IMR-90 (cell line): ENCODE data around the gene ATP2B2. TPM values are rescaled to one million over a fixed set of nuclear protein-coding genes. Genes with fewer than 3 reads are reported as not detected.

Experiments
- ATAC-seq: fragments of 200-7000 bp; cut with Tn5 transposase; 2 replicates; pipeline ENCODE4 v1.9.1; 2020; ENCODE audit warnings: low read depth, mild to moderate bottlenecking, moderate library complexity
- BruUV-seq: library from RNA; stranded (reverse); fragments of 400-500 nt; replicated peaks from 2 replicates; lab custom pipeline; 2021; lab: Mats Ljungman, UMichigan
- CTCF ChIA-PET: fragments of 300-600 bp; formaldehyde crosslinking; extraction: SDS; loops from one replicate; lab custom pipeline; 2021; ENCODE audit warnings: antibody characterized with exemption; lab: Yijun Ruan, JAX
- POLR2A ChIA-PET: fragments of 300-600 bp; sonication (Branson Sonifier 250); formaldehyde crosslinking; loops from one replicate; lab custom pipeline; 2022; ENCODE audit warnings: antibody characterized with exemption; ENCODE audit not compliant: unreplicated experiment; lab: Charles Lee
- DNase-seq: peaks from one replicate; pipeline ENCODE4 v3.0.0; 2013
- H2AFZ ChIP-seq: replicated peaks from 2 replicates; pipeline ENCODE3; 2013; ENCODE audit warnings: low read length, mild to moderate bottlenecking; ENCODE audit not compliant: poor library complexity
- H2AK5ac ChIP-seq: 2 replicates; pipeline ENCODE4 v1.6.1; 2013; ENCODE audit warnings: low read depth, low read length, inconsistent platforms
- H2AK9ac ChIP-seq: replicated peaks from 2 replicates; pipeline ENCODE3; 2013; ENCODE audit warnings: mild to moderate bottlenecking, low read depth, low read length, moderate library complexity; ENCODE audit not compliant: poor library complexity
- H2BK120ac ChIP-seq: 2 replicates; pipeline ENCODE4 v1.6.1; 2013; ENCODE audit warnings: low read depth, low read length, inconsistent platforms
- H2BK15ac ChIP-seq: 3 replicates; pipeline ENCODE4 v1.6.1; 2013; ENCODE audit warnings: low read depth, low read length, inconsistent platforms
- H2BK20ac ChIP-seq: 2 replicates; pipeline ENCODE4 v1.6.1; 2013; ENCODE audit warnings: low read depth, mild to moderate bottlenecking, inconsistent platforms, low read length, moderate library complexity
- H2BK5ac ChIP-seq: 2 replicates; pipeline ENCODE4 v1.6.1; 2013; ENCODE audit warnings: mild to moderate bottlenecking, low read depth, low read length, inconsistent platforms; ENCODE audit not compliant: poor library complexity, severe bottlenecking
- H3K14ac ChIP-seq: replicated peaks from 2 replicates; pipeline ENCODE4 v1.6.1; 2013; ENCODE audit warnings: low read depth, low read length, inconsistent platforms
- H3K18ac ChIP-seq: 2 replicates; pipeline ENCODE4 v1.6.1; 2013; ENCODE audit warnings: low read depth, low read length, control low read depth
- H3K23ac ChIP-seq: 2 replicates; pipeline ENCODE4 v1.6.1; 2013; ENCODE audit warnings: low read depth, low read length, inconsistent platforms
- H3K27ac ChIP-seq: 2 replicates; pipeline ENCODE4 v1.5.1; 2013; ENCODE audit warnings: mild to moderate bottlenecking, control low read depth, low read length; ENCODE audit not compliant: insufficient read depth
- H3K27me3 ChIP-seq: 2 replicates; pipeline ENCODE4 v1.6.1; 2013; ENCODE audit warnings: low read length; ENCODE audit not compliant: control insufficient read depth, insufficient read depth
- H3K36me3 ChIP-seq: 2 replicates; pipeline ENCODE4 v1.6.1; 2013; ENCODE audit warnings: low read length, mixed read lengths; ENCODE audit not compliant: control insufficient read depth, insufficient read depth
- H3K4ac ChIP-seq: 2 replicates; pipeline ENCODE4 v1.6.1; 2013; ENCODE audit warnings: low read depth, low read length, inconsistent platforms
- H3K4me1 ChIP-seq: 2 replicates; pipeline ENCODE4 v1.6.1; 2013; ENCODE audit warnings: low read length, mixed read lengths; ENCODE audit not compliant: control insufficient read depth, insufficient read depth
- H3K4me2 ChIP-seq: 2 replicates; pipeline ENCODE4 v1.6.1; 2013; ENCODE audit warnings: low read depth, mild to moderate bottlenecking, control low read depth, low read length, moderate library complexity
- H3K4me3 ChIP-seq: 2 replicates; pipeline ENCODE4 v1.5.1; 2013; ENCODE audit warnings: low read depth, mild to moderate bottlenecking, control low read depth, low read length, moderate library complexity; ENCODE audit not compliant: insufficient read depth
- H3K56ac ChIP-seq: 2 replicates; pipeline ENCODE4 v1.6.1; 2013; ENCODE audit warnings: low read length, inconsistent platforms; ENCODE audit not compliant: insufficient read depth; ENCODE audit errors: extremely low read depth
- H3K79me1 ChIP-seq, 2 experiments: 2 replicates each; pipeline ENCODE4 v1.6.1; 2013; ENCODE audit warnings: low read length in 2 of 2, inconsistent platforms in 1 of 2, low read depth in 1 of 2
- H3K9ac ChIP-seq: 2 replicates; pipeline ENCODE4 v1.6.1; 2013; ENCODE audit warnings: low read depth, low read length, control low read depth
- H3K9me1 ChIP-seq: 2 replicates; pipeline ENCODE4 v1.6.1; 2013; ENCODE audit warnings: low read length, inconsistent platforms; ENCODE audit not compliant: insufficient read depth
- H3K9me3 ChIP-seq: 2 replicates; pipeline ENCODE4 v1.6.1; 2013; ENCODE audit warnings: low read length; ENCODE audit not compliant: control insufficient read depth, insufficient read depth
- H4K20me1 ChIP-seq: 2 replicates; pipeline ENCODE4 v1.6.1; 2013; ENCODE audit warnings: low read length, inconsistent platforms; ENCODE audit not compliant: insufficient read depth
- H4K5ac ChIP-seq: 2 replicates; pipeline ENCODE4 v1.6.1; 2013; ENCODE audit warnings: mild to moderate bottlenecking, low read depth, low read length, control low read depth
- H4K8ac ChIP-seq, 2 experiments: 2 replicates each; pipeline ENCODE4 v1.6.1; 2013; ENCODE audit warnings: low read depth in 2 of 2, low read length in 2 of 2, control low read depth in 1 of 2, inconsistent platforms in 1 of 2
- H4K91ac ChIP-seq: 2 replicates; pipeline ENCODE4 v1.6.1; 2013; ENCODE audit warnings: low read depth, low read length, inconsistent platforms; ENCODE audit not compliant: insufficient read depth
- BHLHE40 ChIP-seq: fragments of 150-350 bp; IDR thresholded peaks from 2 replicates; pipeline ENCODE4 v1.6.1; 2016; ENCODE audit warnings: mild to moderate bottlenecking, low read depth, low read length
- CEBPB ChIP-seq: IDR thresholded peaks from 2 replicates; pipeline ENCODE4 v1.6.1; 2012; ENCODE audit warnings: low read depth, low read length, improper control_type of control experiment
- CHD1 ChIP-seq: IDR thresholded peaks from 2 replicates; pipeline ENCODE4 v1.6.1; 2012; ENCODE audit warnings: low read depth, low read length, improper control_type of control experiment
- CTCF ChIP-seq: conservative IDR thresholded peaks from 2 replicates; pipeline ENCODE4 v1.5.1; 2012; ENCODE audit warnings: mild to moderate bottlenecking, low read depth, low read length, improper control_type of control experiment
- ELK1 ChIP-seq: fragments of 150-350 bp; IDR thresholded peaks from 2 replicates; pipeline ENCODE4 v1.6.1; 2016; ENCODE audit warnings: low read depth, mild to moderate bottlenecking, low read length, moderate library complexity, borderline replicate concordance
- FOS ChIP-seq: fragments of 150-350 bp; IDR thresholded peaks from 2 replicates; pipeline ENCODE4 v1.6.1; 2016; ENCODE audit warnings: low read depth, low read length
- MAFK ChIP-seq: IDR thresholded peaks from 2 replicates; pipeline ENCODE4 v1.6.1; 2012; ENCODE audit warnings: low read depth, low read length, improper control_type of control experiment
- MAZ ChIP-seq: IDR thresholded peaks from 2 replicates; pipeline ENCODE4 v1.6.1; 2012; ENCODE audit warnings: low read depth, mild to moderate bottlenecking, low read length, improper control_type of control experiment, moderate library complexity, borderline replicate concordance
- MXI1 ChIP-seq: IDR thresholded peaks from 2 replicates; pipeline ENCODE4 v1.6.1; 2012; ENCODE audit warnings: low read depth, mild to moderate bottlenecking, low read length, moderate library complexity, borderline replicate concordance
- NFE2L2 ChIP-seq: fragments of 150-350 bp; IDR thresholded peaks from 2 replicates; pipeline ENCODE4 v1.6.1; 2016; ENCODE audit warnings: low read depth, mild to moderate bottlenecking, low read length
- POLR2A ChIP-seq: IDR thresholded peaks from 2 replicates; pipeline ENCODE4 v1.6.1; 2012; ENCODE audit warnings: mild to moderate bottlenecking, low read depth, low read length
- RAD21 ChIP-seq: IDR thresholded peaks from 2 replicates; pipeline ENCODE4 v1.6.1; 2012; ENCODE audit warnings: low read length, improper control_type of control experiment
- RCOR1 ChIP-seq: IDR thresholded peaks from 2 replicates; pipeline ENCODE4 v1.6.1; 2012; ENCODE audit warnings: mild to moderate bottlenecking, low read length, improper control_type of control experiment; ENCODE audit not compliant: insufficient replicate concordance
- SMC3 ChIP-seq: fragments of 150-350 bp; IDR thresholded peaks from 2 replicates; pipeline ENCODE4 v1.6.1; 2016; ENCODE audit warnings: low read depth, mild to moderate bottlenecking, antibody characterized with exemption, low read length, moderate library complexity
- USF2 ChIP-seq: fragments of 150-350 bp; IDR thresholded peaks from 2 replicates; pipeline ENCODE4 v1.6.1; 2017; ENCODE audit warnings: mild to moderate bottlenecking, antibody characterized with exemption, low read length, low read depth
- WGBS, 2 experiments: methylation state at CpG; one replicate each; pipeline versions ENCODE4 v1.1.5 to v1.1.7; 2013; ENCODE audit warnings: missing lambda C conversion rate in 2 of 2; ENCODE audit not compliant: insufficient read length in 1 of 2; ENCODE audit errors: extremely low coverage in 2 of 2; 5-methylcytosine and 5-hydroxymethylcytosine counted together
- dilution Hi-C: fragments of 300-500 bp; cut with HindIII; formaldehyde crosslinking; loops from one replicate; pipeline ENCODE4 v1.14.3; 2018; ENCODE audit warnings: low sequenced_read_pairs; ENCODE audit not compliant: unreplicated experiment
- in situ Hi-C: fragments of 300-500 bp; cut with MboI; formaldehyde crosslinking; loops from 3 replicates; pipeline ENCODE4 v1.14.3; 2019; ENCODE audit warnings: low sequenced_read_pairs, inconsistent platforms, mixed read lengths
- intact Hi-C: fragments of 100-400 bp; cut with micrococcal nuclease; formaldehyde crosslinking; loops from 2 replicates; pipeline ENCODE4 v1.10.0; 2022
- polyA plus RNA-seq, 3 experiments: library from polyadenylated mRNA; depleted of rRNA; stranded (reverse); fragments of >200 nt; gene quantifications; 2 replicates each; pipeline ENCODE4 v1.2.3, GENCODE V29; 2012; ENCODE audit warnings: low replicate concordance in 1 of 3
- total RNA-seq: library from RNA; depleted of rRNA; stranded (reverse); fragments of >200 nt; gene quantifications from 2 replicates; pipeline ENCODE4 v1.2.3, GENCODE V29; 2012

Gene ATP2B2
- total and polyA plus RNA-seq, 2 of the 4 experiments (the other 2 are of a cell fraction) = under 0.01 to 0.02 TPM

- dilution Hi-C loops = no loop called here
- no peak for ATAC-seq
Observed at GRCh38 chr3:10447110-10447509, 58.3 kb downstream of the ATP2B2 start.

More at GRCh38 chr3:10447110-10447509, 58.3 kb downstream of the ATP2B2 start:
- Histone ChIP-seq H3K56ac (no peak overlapping the region), H2BK20ac (no peak overlapping the region), H3K27me3 (peaks cover 28% of the 10 kb centered on the region), H3K18ac (no peak overlapping the region), H2AK5ac (no peak overlapping the region), H2AK9ac (no peak overlapping the region), H3K9me3 (no peaks in the 10 kb centered on the region), H4K20me1 (no peaks in the 10 kb centered on the region), H3K4me1 (peaks cover 4% of the 10 kb centered on the region), H3K9me1 (peaks cover 5% of the 10 kb centered on the region; the same call in 1 of the 2 replicates), H2BK120ac (no peak overlapping the region), H4K91ac (no peak overlapping the region), H3K23ac (no peak overlapping the region), H3K9ac (no peak overlapping the region), H2BK5ac (no peak overlapping the region), H3K79me1 (no peaks in the 10 kb centered on the region), H3K36me3 (no peaks in the 10 kb centered on the region), H4K8ac (no peak overlapping the region), H4K5ac (no peak overlapping the region), H3K27ac (no peak overlapping the region), H3K4ac (no peak overlapping the region), H2AFZ (no peak overlapping the region), H3K4me3 (no peak overlapping the region), H3K14ac (no peak overlapping the region), H2BK15ac (no peak overlapping the region), H3K4me2 (no peak overlapping the region)
- DNase-seq = no peak
- CTCF ChIA-PET = no interaction called here
- no peak for TF ChIP-seq ELK1
- no peak for TF ChIP-seq MAZ
- TF ChIP-seq MXI1 = no peak
- TF ChIP-seq SMC3 = no peak
- TF ChIP-seq CTCF = no peak
- no peak for TF ChIP-seq CEBPB
- no peak for TF ChIP-seq RAD21
- TF ChIP-seq USF2 = no peak
- no peak for TF ChIP-seq MAFK
- TF ChIP-seq CHD1 = no peak
- TF ChIP-seq POLR2A = no peak
- no peak for TF ChIP-seq FOS
- TF ChIP-seq BHLHE40 = no peak
- TF ChIP-seq RCOR1 = no peak
- no peak for TF ChIP-seq NFE2L2
- WGBS, 2 experiments = 67% methylated on average over 1 of the region's 5 CpGs; no CpG with 5 or more reads in 1 of the 2 experiments
- in situ Hi-C loops = no loop called here
- POLR2A ChIA-PET = no interaction called here
- intact Hi-C loops = no loop called here
- BruUV-seq = no TSS peak
